Ishikawa (cell line): ENCODE results near the gene BLOC1S6.

Source experiments
- CEBPB ChIP-seq: IDR thresholded peaks from 2 replicates; pipeline ENCODE4 v1.6.1; 2012
- CREB1 ChIP-seq: IDR thresholded peaks from 2 replicates; pipeline ENCODE4 v1.6.1; 2012; ENCODE audit warnings: low read depth
- EGR1 ChIP-seq: IDR thresholded peaks from 2 replicates; pipeline ENCODE4 v1.6.1; 2012
- EP300 ChIP-seq: IDR thresholded peaks from 2 replicates; pipeline ENCODE4 v1.6.1; 2012; ENCODE audit warnings: borderline replicate concordance
- FOXM1 ChIP-seq: IDR thresholded peaks from 2 replicates; pipeline ENCODE4 v1.6.1; 2012; ENCODE audit warnings: low read depth, borderline replicate concordance
- NFIC ChIP-seq: IDR thresholded peaks from 2 replicates; pipeline ENCODE4 v1.6.1; 2012
- RAD21 ChIP-seq: IDR thresholded peaks from 2 replicates; pipeline ENCODE4 v1.6.1; 2012; ENCODE audit warnings: low read depth
- REST ChIP-seq: IDR thresholded peaks from 2 replicates; pipeline ENCODE4 v1.6.1; 2012; ENCODE audit warnings: low read depth, mild to moderate bottlenecking
- TAF1 ChIP-seq: IDR thresholded peaks from 2 replicates; pipeline ENCODE4 v1.6.1; 2012; ENCODE audit warnings: low read depth, mild to moderate bottlenecking
- YY1 ChIP-seq: IDR thresholded peaks from 2 replicates; pipeline ENCODE4 v1.6.1; 2012; ENCODE audit warnings: low read depth
- TF ChIP-seq, protein P1 (sequence below): IDR thresholded peaks from 2 replicates; pipeline ENCODE4 v1.6.1; 2012
- TF ChIP-seq, protein P2 (sequence below): IDR thresholded peaks from 2 replicates; pipeline ENCODE4 v1.6.1; 2012

DNA sequence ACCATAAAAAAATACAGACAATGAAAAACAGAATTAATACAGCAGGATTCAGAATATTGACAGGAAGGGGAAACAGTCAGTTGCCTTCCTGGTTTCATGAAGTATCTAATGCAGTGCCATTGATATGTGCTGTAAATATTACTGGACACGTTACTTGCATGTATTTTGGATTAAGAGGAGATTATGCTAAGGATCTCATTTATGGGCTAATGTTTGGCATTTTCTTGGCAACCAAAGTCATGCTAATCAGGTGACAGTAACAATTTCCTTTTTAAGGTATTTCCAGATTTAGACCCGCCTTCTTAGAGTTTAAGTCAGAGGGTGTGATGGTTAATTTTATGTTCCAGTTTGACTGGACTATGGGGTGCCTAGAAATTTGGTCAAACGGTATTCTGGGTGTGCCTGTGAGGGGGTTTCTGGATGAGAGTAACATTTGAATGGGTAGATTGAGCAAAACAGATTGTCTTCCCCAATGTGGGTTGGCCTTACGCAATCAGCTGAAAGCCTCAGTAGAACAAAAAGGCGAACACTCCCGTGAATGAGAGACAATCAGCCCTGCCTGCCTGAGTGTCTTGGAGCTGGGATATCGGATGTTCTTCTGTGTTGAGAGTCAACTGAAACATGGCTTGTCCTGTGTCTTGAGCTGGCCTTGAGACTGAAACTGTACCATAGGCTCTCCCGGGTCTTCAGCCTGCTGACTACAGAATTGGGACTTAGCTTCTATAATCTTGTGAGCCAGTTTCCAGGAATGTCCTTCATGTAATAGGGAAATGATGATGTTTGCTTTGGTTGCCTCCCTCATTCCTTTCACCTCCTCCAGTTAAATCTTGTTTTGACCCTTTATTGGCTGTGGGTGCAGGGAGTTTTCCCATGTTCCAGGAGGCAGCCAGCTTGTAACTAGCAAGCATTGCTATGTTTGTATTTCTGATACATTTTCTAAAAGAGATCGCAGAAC lies 58.1 kb downstream of the BLOC1S6 start:
- no peak for TF ChIP-seq RAD21
- TF ChIP-seq NFIC: no peak
- TF ChIP-seq, protein P1, sequence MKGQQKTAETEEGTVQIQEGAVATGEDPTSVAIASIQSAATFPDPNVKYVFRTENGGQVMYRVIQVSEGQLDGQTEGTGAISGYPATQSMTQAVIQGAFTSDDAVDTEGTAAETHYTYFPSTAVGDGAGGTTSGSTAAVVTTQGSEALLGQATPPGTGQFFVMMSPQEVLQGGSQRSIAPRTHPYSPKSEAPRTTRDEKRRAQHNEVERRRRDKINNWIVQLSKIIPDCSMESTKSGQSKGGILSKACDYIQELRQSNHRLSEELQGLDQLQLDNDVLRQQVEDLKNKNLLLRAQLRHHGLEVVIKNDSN: no peak
- no peak for TF ChIP-seq REST
- TF ChIP-seq FOXM1: no peak
- TF ChIP-seq EP300: no peak
- TF ChIP-seq, protein P2, sequence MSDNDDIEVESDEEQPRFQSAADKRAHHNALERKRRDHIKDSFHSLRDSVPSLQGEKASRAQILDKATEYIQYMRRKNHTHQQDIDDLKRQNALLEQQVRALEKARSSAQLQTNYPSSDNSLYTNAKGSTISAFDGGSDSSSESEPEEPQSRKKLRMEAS: no peak
- TF ChIP-seq TAF1: no peak
- TF ChIP-seq CEBPB: peak; percentile 46; the same call in 1 of the 2 replicates
- no peak for TF ChIP-seq YY1
- TF ChIP-seq CREB1: no peak
- TF ChIP-seq EGR1: no peak
